ENCODE data around the gene PHACTR2.

PHACTR2 gene

DNA sequence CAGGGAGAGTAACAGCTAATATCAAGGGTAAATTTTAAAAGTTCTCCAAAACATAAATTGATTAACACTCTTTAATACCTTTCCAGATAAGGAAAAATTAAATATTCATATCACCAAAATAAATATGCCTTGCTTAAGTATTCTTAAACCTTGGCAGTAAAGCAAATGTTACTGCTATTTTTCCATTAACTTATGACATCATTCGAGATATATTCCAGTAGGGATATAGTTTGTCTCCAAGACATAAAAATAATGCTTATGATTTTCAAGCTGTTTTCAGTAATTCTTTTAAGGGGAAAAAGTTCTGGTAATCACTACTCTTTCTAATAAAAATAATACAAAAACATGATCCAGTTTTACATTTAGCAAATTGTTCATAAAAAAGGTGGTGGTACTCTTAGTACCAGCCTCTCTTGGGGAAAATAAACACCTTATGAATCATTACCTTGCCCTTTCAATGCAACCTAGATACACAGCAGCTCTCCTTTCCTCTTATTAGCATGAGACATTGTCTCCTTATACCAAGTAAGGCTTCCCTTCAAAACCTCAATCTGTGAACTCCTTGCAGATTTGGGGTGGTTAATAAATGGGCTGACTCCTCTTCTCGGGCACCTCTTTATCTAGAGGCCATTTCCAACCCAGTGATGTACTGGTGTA is 133.9 kb downstream of the PHACTR2 start:
- H3K9me3 Mint-ChIP-seq: no peaks in the 10 kb centered on the region
- no peak overlapping the region for H3K27ac Mint-ChIP-seq
- TF ChIP-seq, protein P1, sequence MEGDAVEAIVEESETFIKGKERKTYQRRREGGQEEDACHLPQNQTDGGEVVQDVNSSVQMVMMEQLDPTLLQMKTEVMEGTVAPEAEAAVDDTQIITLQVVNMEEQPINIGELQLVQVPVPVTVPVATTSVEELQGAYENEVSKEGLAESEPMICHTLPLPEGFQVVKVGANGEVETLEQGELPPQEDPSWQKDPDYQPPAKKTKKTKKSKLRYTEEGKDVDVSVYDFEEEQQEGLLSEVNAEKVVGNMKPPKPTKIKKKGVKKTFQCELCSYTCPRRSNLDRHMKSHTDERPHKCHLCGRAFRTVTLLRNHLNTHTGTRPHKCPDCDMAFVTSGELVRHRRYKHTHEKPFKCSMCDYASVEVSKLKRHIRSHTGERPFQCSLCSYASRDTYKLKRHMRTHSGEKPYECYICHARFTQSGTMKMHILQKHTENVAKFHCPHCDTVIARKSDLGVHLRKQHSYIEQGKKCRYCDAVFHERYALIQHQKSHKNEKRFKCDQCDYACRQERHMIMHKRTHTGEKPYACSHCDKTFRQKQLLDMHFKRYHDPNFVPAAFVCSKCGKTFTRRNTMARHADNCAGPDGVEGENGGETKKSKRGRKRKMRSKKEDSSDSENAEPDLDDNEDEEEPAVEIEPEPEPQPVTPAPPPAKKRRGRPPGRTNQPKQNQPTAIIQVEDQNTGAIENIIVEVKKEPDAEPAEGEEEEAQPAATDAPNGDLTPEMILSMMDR (IDR thresholded peaks at IDR 0.05): no peak
- no peak for DNase-seq
- no peak overlapping the region for H3K4me3 Mint-ChIP-seq
- H3K27me3 Mint-ChIP-seq (ENCODE audit: low read depth, poor library complexity): peaks cover 3% of the 10 kb centered on the region
- peaks cover 42% of the 10 kb centered on the region for H3K36me3 Mint-ChIP-seq (ENCODE audit: low read depth)
- H3K4me1 Mint-ChIP-seq: no peaks in the 10 kb centered on the region

DNA sequence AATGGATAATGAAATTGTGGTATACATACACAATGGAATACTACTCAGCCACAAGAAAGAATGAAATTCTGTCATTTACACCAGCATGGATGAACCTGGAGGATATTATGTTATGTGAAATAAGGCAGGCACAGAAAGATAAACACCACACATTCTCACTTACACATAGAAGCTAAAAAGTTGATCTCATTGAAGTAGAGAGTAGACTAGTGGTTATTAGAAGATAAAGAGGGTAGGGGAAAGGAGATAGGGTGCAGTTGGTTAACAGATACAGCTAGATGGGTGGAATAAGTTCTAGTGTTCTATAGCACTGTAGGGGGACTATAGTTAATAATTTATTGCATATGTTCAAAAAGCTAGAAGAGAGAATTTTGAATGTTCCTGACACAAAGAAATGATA is 139.9 kb downstream of the PHACTR2 start:
- H3K9me3 Mint-ChIP-seq: no peaks in the 10 kb centered on the region
- peak overlapping the region; percentile 10 for H3K27ac Mint-ChIP-seq
- H3K4me1 Mint-ChIP-seq: no peaks in the 10 kb centered on the region
- TF ChIP-seq, protein P1 (IDR thresholded peaks at IDR 0.05): no peak
- peaks cover 14% of the 10 kb centered on the region for H3K36me3 Mint-ChIP-seq (ENCODE audit: low read depth)
- no peak for DNase-seq
- H3K4me3 Mint-ChIP-seq: no peak overlapping the region
- peaks cover 4% of the 10 kb centered on the region for H3K27me3 Mint-ChIP-seq (ENCODE audit: low read depth, poor library complexity)

DNA sequence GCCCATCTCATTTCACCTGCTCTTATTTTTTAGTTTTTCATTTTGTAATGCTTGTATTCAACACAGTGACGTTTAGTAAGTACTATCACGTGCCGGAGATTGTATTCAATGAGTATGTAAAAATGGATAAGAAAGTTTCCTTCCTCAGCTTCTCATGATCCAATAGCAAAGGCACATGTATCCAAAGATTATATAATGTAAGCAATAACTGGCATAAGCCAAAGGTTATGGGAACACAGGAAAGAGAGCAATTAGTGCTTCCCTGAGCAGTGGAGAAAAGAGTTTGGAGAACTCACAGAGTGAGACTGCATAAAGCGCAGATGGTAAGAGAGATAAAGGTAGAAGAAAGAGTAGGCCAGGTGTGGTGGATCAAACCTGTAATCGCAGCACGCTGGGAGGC is 143.6 kb downstream of the PHACTR2 start:
- Mint-ChIP-seq H3K4me1 (no peaks in the 10 kb centered on the region), H3K9me3 (no peaks in the 10 kb centered on the region), H3K27ac (no peak overlapping the region), H3K27me3 (ENCODE audit: low read depth, poor library complexity) (peaks cover 4% of the 10 kb centered on the region), H3K36me3 (ENCODE audit: low read depth) (peaks cover 5% of the 10 kb centered on the region), H3K4me3 (no peak overlapping the region)
- TF ChIP-seq, protein P1 (IDR thresholded peaks at IDR 0.05): no peak
- no peak for DNase-seq

DNA sequence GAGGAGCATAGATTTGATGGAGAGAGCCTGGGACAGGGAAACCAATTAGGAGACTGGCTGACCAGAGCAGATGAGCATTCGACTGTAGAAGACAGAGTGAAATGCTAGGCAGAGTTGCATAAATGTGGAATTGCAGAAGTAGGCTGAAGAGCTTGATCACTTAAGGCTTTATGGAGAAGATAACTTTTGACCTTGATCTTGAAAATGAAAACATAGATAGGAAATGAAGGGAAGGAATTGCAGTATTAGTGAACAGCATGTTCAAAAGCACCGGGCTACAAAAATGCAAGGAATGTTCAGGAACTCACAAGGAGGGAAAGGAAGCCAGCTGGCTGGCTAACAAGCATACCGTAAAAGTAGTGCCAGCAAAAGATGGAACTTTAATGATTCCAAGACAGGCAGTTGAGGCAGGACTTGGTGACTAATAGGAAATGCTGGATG is 144.8 kb downstream of the PHACTR2 start:
- no peaks in the 10 kb centered on the region for H3K9me3 Mint-ChIP-seq
- DNase-seq: no peak
- H3K27me3 Mint-ChIP-seq (ENCODE audit: low read depth, poor library complexity): no peaks in the 10 kb centered on the region
- H3K4me3 Mint-ChIP-seq: no peak overlapping the region
- no peak overlapping the region for H3K27ac Mint-ChIP-seq
- TF ChIP-seq, protein P1 (IDR thresholded peaks at IDR 0.05): no peak
- H3K4me1 Mint-ChIP-seq: no peaks in the 10 kb centered on the region
- H3K36me3 Mint-ChIP-seq (ENCODE audit: low read depth): peaks cover 5% of the 10 kb centered on the region

DNA sequence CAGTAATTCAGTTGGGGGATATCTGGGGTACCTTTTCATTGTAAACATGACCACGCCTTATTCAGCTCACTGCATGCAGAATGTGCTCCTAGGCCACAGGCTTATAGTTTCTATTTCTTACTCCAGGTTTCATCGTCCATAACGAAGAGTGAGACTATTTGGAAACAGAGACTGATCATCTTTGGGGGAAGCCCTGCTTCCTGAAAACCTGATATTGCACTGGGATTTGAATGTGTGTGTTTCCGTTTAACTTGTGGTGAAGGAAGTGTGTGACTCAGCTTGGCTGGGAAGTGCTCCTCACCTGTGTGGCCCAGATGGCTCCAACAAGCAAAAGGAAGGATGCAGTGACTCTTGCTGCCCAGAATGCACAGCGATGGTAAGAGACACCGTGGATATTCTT is 145.8 kb downstream of the PHACTR2 start:
- no peak for DNase-seq
- Mint-ChIP-seq H3K27ac (no peak overlapping the region), H3K4me1 (no peaks in the 10 kb centered on the region), H3K36me3 (ENCODE audit: low read depth) (peaks cover 5% of the 10 kb centered on the region), H3K9me3 (no peaks in the 10 kb centered on the region), H3K27me3 (ENCODE audit: low read depth, poor library complexity) (no peaks in the 10 kb centered on the region), H3K4me3 (no peak overlapping the region)
- TF ChIP-seq, protein P1 (IDR thresholded peaks at IDR 0.05): no peak

DNA sequence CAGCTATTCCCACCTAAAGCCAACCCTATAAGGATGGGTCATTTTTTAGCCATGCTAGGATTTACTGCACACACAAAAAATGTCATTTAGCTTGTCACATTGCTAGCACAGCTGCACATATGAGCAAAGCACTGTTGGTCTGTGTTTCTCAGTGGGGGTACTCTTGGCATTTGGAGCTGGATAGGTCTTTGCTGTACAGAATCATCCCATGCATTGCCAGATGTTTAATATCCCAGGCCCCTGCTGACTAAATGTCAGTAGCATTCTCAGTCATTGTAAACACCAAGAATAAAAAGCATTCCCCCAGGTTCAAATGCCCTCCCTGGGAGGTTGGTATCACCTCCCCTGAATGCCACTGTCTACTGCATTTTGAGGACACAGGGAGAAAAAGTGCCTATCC is 150.8 kb downstream of the PHACTR2 start:
- TF ChIP-seq, protein P1 (IDR thresholded peaks at IDR 0.05): no peak
- Mint-ChIP-seq H3K27me3 (ENCODE audit: low read depth, poor library complexity) (no peaks in the 10 kb centered on the region), H3K4me3 (no peak overlapping the region), H3K4me1 (no peaks in the 10 kb centered on the region), H3K9me3 (no peaks in the 10 kb centered on the region), H3K36me3 (ENCODE audit: low read depth) (peaks cover 4% of the 10 kb centered on the region), H3K27ac (no peak overlapping the region)
- no peak for DNase-seq

Measured in nephron progenitor cell (in vitro differentiated cells).